Neuron (in vitro differentiated cells): ENCODE measurements around the gene GPAT3.

Source experiments
- H2AFZ ChIP-seq: one replicate; pipeline ENCODE4 v1.6.1; 2013; ENCODE audit warnings: low read depth, mild to moderate bottlenecking, inconsistent platforms, low read length, moderate library complexity
- H3K27me3 ChIP-seq: one replicate; pipeline ENCODE4 v1.6.1; 2013; ENCODE audit warnings: low read length; ENCODE audit not compliant: insufficient read depth
- H3K36me3 ChIP-seq: one replicate; pipeline ENCODE4 v1.6.1; 2013; ENCODE audit warnings: low read length; ENCODE audit not compliant: insufficient read depth
- H3K4me1 ChIP-seq: one replicate; pipeline ENCODE4 v1.6.1; 2013; ENCODE audit warnings: low read length; ENCODE audit not compliant: insufficient read depth
- H3K4me3 ChIP-seq: 2 replicates; pipeline ENCODE4 v1.5.1; 2013; ENCODE audit warnings: mild to moderate bottlenecking, low read length, moderate library complexity
- H3K9me3 ChIP-seq: one replicate; pipeline ENCODE4 v1.6.1; 2013; ENCODE audit warnings: low read length

GPAT3 gene

GRCh38 chr4:83644677-83645659 lies 109.1 kb downstream of the GPAT3 start:
- H3K27me3 ChIP-seq: peaks cover 2% of the 10 kb centered on the region
- H2AFZ ChIP-seq: no peak overlapping the region
- H3K4me1 ChIP-seq: no peaks in the 10 kb centered on the region
- no peaks in the 10 kb centered on the region for H3K9me3 ChIP-seq
- no peaks in the 10 kb centered on the region for H3K36me3 ChIP-seq
- H3K4me3 ChIP-seq: no peak overlapping the region

DNA sequence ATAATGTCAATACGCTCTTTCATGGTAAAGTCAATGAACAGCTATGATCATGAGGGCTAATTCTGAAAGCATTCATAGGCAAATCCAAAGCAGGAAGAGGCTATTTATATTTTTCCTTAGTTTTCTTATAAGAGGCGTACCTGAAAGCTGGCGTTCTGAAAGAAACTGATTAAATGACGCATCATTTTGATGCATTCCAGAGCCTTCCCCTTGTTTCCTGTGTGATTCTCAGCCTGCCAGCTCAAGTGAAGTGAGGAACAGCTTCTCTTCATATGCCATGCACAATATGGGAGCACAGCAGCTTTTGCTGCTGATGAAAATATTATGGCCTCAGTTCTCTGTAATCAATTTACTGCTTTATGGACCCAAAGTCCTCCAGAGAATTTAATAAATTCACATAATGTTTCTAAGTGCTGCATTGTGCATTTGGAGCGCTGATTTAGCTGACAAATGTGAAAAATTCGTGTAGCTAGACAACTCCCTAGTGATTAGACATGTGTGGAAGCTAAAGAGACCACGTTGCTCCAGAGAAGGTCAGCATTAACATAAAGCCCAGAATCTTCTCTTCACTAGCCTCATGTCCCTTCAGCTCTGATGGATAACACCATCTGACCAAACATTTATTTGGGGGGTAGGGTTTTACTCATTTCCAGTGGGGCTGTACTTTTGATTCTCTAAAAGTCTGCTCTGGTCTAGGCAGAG lies 110.8 kb downstream of the GPAT3 start:
- Histone ChIP-seq H3K4me1 (no peaks in the 10 kb centered on the region), H3K4me3 (no peak overlapping the region), H3K9me3 (no peaks in the 10 kb centered on the region), H3K36me3 (no peaks in the 10 kb centered on the region), H2AFZ (no peak overlapping the region), H3K27me3 (peaks cover 2% of the 10 kb centered on the region)

GRCh38 chr4:83651846-83652245 lies 115.9 kb downstream of the GPAT3 start:
- no peak overlapping the region for H3K4me3 ChIP-seq
- no peaks in the 10 kb centered on the region for H3K36me3 ChIP-seq
- H3K9me3 ChIP-seq: no peaks in the 10 kb centered on the region
- no peaks in the 10 kb centered on the region for H3K27me3 ChIP-seq
- no peaks in the 10 kb centered on the region for H3K4me1 ChIP-seq
- H2AFZ ChIP-seq: no peak overlapping the region
